ENCODE data around the gene PLIN3. TPM values are rescaled to one million over a fixed set of nuclear protein-coding genes. Genes with fewer than 3 reads are reported as not detected.

Gene PLIN3, protein sequence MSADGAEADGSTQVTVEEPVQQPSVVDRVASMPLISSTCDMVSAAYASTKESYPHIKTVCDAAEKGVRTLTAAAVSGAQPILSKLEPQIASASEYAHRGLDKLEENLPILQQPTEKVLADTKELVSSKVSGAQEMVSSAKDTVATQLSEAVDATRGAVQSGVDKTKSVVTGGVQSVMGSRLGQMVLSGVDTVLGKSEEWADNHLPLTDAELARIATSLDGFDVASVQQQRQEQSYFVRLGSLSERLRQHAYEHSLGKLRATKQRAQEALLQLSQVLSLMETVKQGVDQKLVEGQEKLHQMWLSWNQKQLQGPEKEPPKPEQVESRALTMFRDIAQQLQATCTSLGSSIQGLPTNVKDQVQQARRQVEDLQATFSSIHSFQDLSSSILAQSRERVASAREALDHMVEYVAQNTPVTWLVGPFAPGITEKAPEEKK
- total RNA-seq = 10 to 100 TPM; 26.6 to 28.7 (median 28.3) TPM
- 15.3 TPM for total RNA-seq (2013)

DNA sequence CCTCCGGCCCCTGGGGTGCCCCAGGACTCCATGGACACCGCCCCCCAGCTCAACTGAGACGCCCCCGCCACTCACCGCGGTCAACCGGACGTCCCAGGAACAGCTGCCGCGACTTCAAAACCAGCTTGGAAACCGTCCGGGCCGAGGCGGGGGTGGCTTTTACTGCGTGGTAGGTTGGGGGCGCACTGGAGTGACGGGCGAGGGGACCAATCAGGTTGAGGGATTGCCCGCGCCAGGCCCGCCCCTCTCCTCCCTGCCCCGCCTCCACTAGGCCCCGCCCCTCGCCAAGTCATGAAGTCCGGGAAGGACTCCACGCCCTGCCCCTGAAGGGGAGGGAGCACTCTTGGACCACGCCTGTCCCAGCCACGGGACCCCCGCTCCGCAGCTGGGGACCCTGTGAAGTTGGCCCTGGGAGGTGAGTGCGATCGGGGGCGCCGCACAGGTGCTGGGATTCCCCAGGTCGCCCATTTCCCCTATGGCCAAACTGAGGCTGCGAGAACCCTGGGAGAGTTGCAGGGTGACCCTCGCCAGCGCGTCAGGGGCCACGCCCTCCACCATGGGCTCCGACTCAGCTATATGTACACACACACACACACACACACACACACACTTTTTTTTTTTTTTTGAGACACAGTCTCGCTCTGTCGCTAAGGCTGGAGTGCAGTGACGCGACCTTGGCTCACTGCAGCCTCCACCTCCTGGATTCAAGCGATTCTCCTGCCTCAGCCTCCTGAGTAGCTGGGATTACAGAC is at the start of gene PLIN3:
TSS of gene PLIN3 (minus strand) at position 134 of the 752 bp plus-strand sequence. CDS start 6,273 bp downstream, outside the sequence.
- Mint-ChIP-seq H3K36me3 (no peaks in the 10 kb centered on the region), H3K27ac (peak within 1 kb of the TSS; percentile 69 to 73), H3K4me3 (peak within 1 kb of the TSS; percentile 81), H3K4me1 (peaks cover 6 to 11% of the 10 kb centered on the region in 2 donors), H3K9me3 (no peaks in the 10 kb centered on the region), H3K27me3 (ENCODE audit: low read depth in 2 of 2) (no peaks in the 10 kb centered on the region)
- Histone ChIP-seq H3K4me3 (ENCODE audit: low read length) (peak within 1 kb of the TSS; percentile 75), H3K27me3 (ENCODE audit: control insufficient read depth, insufficient read depth, low read length) (no peaks in the 10 kb centered on the region), H3K9me3 (ENCODE audit: control insufficient read depth, insufficient read depth, low read length) (no peaks in the 10 kb centered on the region), H3K4me1 (ENCODE audit: control insufficient read depth, insufficient read depth, low read length) (peaks cover 26% of the 10 kb centered on the region), H3K36me3 (ENCODE audit: control insufficient read depth, insufficient read depth, low read length) (no peaks in the 10 kb centered on the region), H3K27ac (ENCODE audit: low read length) (peak within 1 kb of the TSS; percentile 53)
- TF ChIP-seq, protein P1, sequence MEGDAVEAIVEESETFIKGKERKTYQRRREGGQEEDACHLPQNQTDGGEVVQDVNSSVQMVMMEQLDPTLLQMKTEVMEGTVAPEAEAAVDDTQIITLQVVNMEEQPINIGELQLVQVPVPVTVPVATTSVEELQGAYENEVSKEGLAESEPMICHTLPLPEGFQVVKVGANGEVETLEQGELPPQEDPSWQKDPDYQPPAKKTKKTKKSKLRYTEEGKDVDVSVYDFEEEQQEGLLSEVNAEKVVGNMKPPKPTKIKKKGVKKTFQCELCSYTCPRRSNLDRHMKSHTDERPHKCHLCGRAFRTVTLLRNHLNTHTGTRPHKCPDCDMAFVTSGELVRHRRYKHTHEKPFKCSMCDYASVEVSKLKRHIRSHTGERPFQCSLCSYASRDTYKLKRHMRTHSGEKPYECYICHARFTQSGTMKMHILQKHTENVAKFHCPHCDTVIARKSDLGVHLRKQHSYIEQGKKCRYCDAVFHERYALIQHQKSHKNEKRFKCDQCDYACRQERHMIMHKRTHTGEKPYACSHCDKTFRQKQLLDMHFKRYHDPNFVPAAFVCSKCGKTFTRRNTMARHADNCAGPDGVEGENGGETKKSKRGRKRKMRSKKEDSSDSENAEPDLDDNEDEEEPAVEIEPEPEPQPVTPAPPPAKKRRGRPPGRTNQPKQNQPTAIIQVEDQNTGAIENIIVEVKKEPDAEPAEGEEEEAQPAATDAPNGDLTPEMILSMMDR (IDR thresholded peaks at IDR 0.05) = no peak
- ATAC-seq = peak; percentile 95 to 97 (median 96)
- 5% methylated on average over 46 of the region's 46 CpGs for WGBS (ENCODE audit: insufficient coverage)
- peak; percentile 89 to 92 for DNase-seq
- intact Hi-C loops (cut with micrococcal nuclease) = no loop called here

DNA sequence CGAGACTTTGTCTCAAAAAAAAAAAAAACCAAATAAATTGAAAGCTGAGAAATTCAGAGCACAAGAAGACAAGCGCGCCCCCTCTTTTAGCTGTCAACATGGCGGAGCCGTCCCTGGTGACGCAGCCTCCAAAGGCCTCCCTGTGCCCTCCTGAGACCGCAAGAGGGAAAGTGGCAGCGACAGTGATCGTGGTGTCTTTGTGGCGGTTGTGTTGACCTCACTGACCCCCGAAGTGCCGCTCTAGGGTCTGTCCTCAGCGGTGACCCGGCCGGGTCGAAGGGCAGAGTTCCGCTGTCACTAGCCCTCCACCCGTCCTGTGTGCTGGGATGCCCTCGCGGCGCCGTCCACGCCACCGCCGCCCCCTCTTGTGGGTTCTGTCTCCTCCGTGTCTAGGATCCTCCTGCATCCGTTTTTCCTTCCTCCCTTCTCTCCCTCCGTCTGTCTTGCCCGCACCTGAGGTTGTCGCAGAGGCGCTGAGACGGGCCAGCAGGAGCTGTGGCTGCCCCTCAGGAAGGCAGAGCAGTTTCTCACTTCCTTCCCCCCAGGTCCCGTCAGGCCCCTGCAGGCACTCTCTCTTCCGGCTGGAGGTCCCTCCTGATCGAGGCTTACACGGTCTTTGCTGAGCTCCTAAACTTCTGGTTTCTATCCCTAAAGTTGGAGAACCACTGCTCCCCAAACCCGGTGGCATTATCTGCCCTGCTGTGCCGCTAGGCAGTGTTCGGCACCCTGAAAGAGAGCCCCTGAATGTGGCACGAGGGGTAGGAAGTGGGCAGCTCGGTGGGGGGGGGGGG is 49.0 kb upstream of the PLIN3 start:
- H3K9me3 ChIP-seq (ENCODE audit: control insufficient read depth, insufficient read depth, low read length) = no peaks in the 10 kb centered on the region
- Mint-ChIP-seq H3K27ac (peak overlapping the region; percentile 97 to 98), H3K36me3 (no peaks in the 10 kb centered on the region), H3K4me3 (peak overlapping the region; percentile 100), H3K9me3 (no peaks in the 10 kb centered on the region), H3K27me3 (ENCODE audit: low read depth in 2 of 2) (no peaks in the 10 kb centered on the region), H3K4me1 (peaks cover 50 to 52% of the 10 kb centered on the region in 2 donors)
- H3K4me3 ChIP-seq (ENCODE audit: low read length) = peak overlapping the region; percentile 59
- no peaks in the 10 kb centered on the region for H3K27me3 ChIP-seq (ENCODE audit: control insufficient read depth, insufficient read depth, low read length)
- H3K4me1 ChIP-seq (ENCODE audit: control insufficient read depth, insufficient read depth, low read length) = peaks cover 54% of the 10 kb centered on the region
- 5% methylated on average over 40 of the region's 41 CpGs for WGBS (ENCODE audit: insufficient coverage)
- peak; percentile 57 to 74 for DNase-seq
- no peaks in the 10 kb centered on the region for H3K36me3 ChIP-seq (ENCODE audit: control insufficient read depth, insufficient read depth, low read length)
- peak; percentile 51 to 63 (median 63) for ATAC-seq
- TF ChIP-seq, protein P1 (IDR thresholded peaks at IDR 0.05) = no peak
- intact Hi-C loops (cut with micrococcal nuclease) = no loop called here
- peak overlapping the region; percentile 78 for H3K27ac ChIP-seq (ENCODE audit: low read length)

DNA sequence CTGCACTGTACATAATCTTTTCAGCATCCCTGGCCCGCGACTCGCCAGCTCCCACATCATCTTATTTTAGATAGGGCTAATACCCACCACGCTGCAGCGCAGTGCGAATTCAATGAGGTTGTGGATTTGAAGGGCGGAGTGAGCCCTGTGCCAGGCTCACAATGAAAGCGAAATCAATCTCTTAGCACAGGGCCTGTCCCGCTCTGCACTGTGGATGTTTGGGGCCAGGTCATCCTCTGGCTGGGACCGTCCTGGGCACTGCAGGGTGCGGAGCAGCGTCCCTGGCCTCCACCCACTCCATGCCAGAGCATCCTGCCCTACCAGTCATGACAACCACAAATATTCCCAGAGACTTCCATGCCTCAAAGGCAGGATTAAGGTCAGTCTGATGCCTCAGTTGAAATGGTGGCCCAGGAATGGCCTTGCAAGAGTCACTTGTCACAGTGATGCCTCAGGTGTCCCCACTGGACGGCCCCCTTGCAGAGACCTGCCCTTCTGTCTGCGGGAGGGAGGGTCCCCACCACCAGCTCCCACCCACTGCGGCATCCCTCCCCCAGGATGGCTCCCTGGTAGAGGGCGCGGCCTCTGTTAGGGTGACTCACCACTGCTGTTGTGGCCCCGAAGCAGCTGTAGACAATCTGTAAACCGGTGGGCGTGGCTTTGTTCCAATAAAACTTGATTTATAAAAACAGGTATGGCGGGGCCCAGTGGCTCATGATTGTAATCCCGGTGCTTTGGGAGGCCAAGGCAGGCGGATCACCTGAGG is 47.5 kb upstream of the PLIN3 start:
- WGBS (ENCODE audit: insufficient coverage) = 41% methylated on average over 23 of the region's 23 CpGs
- no peaks in the 10 kb centered on the region for H3K27me3 Mint-ChIP-seq (ENCODE audit: low read depth in 2 of 2)
- Histone ChIP-seq H3K4me1 (ENCODE audit: control insufficient read depth, insufficient read depth, low read length) (peaks cover 68% of the 10 kb centered on the region), H3K27ac (ENCODE audit: low read length) (peak overlapping the region; percentile 78), H3K27me3 (ENCODE audit: control insufficient read depth, insufficient read depth, low read length) (no peaks in the 10 kb centered on the region), H3K9me3 (ENCODE audit: control insufficient read depth, insufficient read depth, low read length) (no peaks in the 10 kb centered on the region), H3K36me3 (ENCODE audit: control insufficient read depth, insufficient read depth, low read length) (no peaks in the 10 kb centered on the region), H3K4me3 (ENCODE audit: low read length) (peak overlapping the region; percentile 59)
- peak; percentile 65 to 85 for DNase-seq
- peak overlapping the region; percentile 100 for H3K4me3 Mint-ChIP-seq
- no peaks in the 10 kb centered on the region for H3K36me3 Mint-ChIP-seq
- peak overlapping the region; percentile 97 to 98 for H3K27ac Mint-ChIP-seq
- TF ChIP-seq, protein P1 (IDR thresholded peaks at IDR 0.05) = no peak
- peak; percentile 67 to 81 (median 75) for ATAC-seq
- H3K4me1 Mint-ChIP-seq = peaks cover 59 to 63% of the 10 kb centered on the region in 2 donors
- H3K9me3 Mint-ChIP-seq = no peaks in the 10 kb centered on the region
- intact Hi-C loops (cut with micrococcal nuclease) = loop anchor here (2.0 kb wide), 1 partner anchor 54 kb away; the partner anchor contains the start of gene KDM4B

Measured in natural killer cell (primary cell).